Activated effector memory CD4-positive, alpha-beta T cell treated with anti-CD3 and anti-CD28 coated beads, Interleukin-2, amount 50 U/mL, for 16 hours (primary cell): ENCODE measurements around the gene ACSM3.

Experiments used
- DNase-seq: peaks from one replicate; pipeline ENCODE4 v3.0.0-alpha.2; 2020

ACSM3 gene

DNA sequence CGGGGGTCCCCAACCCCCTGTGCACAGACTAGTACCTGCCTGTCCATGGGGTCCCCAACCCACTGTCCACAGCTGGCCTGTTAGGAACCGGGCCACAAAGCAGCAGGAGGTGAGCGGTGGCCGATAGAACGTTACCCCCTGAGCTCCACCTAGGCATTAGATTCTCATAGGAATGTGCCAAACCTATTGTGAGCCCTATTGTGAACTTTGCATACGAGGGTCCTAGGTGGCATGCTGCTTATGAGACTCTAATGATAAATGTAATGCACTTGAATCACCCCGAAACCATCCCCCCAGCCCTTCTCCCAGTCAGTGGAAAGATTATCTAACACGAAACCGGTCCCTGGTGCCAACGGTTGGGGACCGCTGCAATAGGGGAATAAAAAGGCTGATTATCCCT lies 44.0 kb downstream of the ACSM3 start:
- no peak for DNase-seq

DNA sequence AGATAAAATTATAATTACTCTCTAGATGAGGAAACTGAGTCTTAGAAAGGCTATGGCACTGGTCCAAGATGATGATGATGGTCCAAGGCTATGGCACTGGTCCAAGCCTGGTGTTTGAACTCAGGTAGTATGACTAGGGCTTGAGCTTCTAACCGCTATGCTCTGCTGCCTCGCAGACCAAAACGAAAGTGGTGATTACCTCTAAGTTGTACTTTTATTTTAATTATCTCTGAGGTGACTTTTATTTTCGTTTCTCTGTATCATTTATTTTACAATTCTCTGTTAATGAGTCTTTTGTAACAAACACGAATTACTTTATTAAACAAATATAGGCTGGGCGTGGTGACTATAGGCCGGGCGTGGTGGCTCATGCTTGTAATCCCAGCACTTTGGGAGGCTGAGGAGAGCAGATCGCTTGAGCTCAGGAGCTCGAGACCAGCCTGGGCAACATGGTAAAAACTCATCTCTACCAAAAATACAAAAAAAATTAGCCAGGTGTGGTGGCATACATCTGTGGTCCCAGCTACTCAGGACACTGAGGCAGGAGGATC lies 48.1 kb downstream of the ACSM3 start:
- DNase-seq = no peak

DNA sequence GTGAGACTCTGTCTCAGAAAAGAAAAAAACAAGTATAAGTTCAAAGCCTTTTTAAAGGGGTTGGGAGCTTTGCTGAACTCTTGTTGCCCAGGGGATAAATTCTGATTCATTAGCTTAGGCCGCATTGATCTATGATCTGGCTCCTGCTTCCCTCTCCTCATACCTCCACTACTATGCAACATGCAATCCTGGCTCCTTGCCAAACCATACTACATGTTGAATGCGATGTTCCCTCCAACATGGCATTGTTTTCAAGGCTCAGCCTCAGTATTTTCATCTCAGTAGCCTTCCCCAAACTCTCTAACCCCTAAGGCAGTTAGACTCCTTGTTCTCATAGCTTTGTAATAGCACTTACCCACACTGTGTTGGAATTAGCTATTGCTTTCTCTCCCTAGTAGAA lies 48.7 kb downstream of the ACSM3 start:
- DNase-seq = no peak

DNA sequence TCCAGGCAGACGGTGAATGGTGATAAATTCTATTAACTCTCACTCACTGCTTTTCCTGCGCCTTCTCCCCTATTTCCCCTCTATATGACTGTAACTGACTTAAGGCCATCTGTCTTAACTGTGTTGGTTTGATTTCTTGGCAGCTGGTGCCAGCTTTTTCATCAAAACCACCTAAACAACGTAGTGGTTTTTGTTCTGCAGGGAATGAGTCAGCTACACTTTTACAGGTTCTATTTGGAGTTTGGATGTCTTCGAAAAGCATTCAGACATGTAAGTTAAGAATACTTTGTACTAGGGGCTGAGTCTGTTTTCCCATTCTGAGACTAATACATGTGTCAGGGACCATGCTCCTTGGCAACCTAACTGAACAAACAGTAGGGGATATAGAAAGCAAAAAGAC lies 51.0 kb downstream of the ACSM3 start:
- no peak for DNase-seq

DNA sequence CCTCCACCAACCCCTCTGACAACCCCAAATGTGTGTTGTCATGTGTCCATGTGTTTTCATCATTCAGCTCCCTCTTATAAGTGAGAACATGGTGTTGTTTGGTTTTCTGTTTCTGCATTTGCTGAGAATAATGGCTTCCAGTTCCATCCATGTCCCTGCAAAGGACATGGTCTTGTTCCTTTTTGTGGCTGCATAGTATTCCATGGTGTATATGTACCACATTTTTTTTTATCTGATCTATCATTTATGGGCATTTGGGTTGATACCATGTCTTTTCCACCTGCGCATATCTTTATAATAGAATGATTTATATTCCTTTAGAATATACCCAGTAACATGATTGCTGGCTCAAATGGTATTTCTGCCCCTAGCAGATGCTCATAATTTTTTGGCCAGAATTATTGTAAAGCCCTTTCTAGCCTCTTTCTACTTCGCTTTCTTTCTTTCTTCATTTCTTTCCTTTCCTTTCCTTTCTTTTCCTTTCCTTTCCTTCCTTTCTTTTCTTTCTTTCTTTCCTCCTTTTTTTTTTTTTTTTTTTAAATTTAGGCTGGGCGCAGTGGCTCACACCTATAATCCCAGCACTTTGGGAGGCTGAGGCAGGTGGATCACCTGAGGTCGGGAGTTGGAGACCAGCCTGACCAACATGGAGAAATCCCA lies 55.2 kb downstream of the ACSM3 start:
- no peak for DNase-seq

DNA sequence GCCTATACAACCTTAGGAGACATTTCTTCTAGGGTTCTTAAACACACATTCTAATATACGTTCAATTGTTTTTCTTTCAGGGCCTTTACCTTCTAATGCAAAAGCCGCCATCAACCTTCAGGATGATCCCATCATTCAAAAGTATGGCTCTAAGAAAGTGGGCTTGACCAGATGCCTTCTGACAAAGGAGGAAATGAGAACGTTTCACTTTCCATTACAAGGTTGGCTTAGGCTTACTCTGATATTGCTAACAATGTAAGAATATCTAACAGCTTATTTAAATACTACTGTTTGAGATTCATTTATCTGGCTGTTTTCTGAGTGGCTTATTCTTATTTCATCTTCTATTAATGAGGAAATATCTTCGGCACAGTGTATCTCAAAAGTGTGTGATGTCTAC lies 57.9 kb downstream of the ACSM3 start:
- DNase-seq = no peak

DNA sequence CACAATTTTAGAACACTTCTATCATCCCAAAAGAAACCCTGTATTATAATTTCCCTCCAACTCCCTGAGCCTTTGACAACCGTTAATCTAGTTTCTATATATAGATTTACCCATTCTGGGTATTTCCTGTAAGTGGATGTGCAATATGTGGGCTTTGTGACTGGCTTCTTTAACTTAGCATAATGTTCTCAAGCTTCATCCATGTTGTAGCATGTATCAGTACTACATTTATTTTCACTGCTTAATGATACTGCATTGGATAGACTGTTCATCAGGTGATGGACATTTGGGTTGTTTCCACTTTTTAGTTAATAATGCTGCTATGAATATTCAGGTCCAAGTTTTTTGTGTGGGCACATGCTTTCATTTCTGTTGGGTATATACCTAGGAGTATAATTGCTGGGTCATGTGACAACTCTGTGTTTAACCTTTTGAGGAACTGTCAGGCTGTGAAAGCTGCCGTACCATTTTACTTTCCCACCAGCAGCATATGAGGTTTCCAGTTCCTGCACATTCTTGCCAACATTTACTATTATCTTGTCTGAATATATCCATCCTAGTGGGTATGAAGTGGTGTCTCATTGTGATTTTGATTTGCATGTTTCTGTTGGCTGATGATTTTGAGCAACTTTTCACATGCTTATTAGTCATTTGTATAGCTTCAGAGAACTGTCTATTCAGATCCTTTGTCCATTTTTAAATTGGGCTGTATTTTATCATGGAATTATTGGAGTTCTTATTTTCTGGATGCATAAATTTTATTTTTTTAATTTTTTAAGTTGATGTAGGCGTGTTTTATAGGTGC lies 58.9 kb downstream of the ACSM3 start:
- DNase-seq = no peak

DNA sequence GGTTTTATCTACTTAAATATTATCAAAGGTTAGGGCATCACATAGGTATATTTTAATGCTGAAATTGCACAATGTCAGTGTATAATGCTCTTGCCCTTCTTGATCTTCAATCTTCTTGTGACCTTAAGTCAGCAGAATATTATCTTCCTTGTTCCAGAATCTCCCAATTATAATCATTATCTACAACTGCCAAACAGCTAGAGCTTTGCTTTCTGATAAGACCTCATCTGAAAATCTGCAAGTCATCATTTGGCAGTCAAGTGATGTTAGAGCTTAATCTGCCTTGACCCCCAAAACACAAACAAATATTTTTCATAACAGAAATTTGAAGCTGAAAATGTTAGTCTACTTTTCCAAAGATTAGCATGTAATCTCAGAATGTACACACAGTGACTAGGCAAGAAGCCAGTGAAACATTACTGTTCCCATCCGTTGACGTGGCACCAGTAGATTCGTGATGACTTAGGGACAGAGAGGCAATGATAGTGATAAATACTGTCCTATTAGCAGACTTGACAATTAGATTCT lies 62.3 kb downstream of the ACSM3 start:
- no peak for DNase-seq

DNA sequence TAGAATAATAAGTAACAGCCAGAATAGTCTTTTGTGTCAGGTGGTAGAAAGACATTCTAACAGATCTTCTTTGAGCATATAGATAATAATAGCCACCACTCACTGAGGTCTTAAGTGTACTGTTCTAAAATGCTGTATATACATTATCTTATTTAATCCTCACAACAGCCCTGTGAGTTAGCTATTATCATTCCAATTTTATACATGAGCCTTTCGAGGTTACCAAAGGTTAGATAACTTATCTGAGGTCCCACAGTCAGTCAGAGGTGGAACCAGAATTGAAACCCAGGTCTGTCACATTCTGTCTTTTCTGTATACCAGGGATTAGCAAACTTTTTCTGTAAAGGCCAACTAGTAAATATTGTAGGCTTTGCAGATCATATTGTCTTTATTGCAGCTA lies 65.7 kb downstream of the ACSM3 start:
- no peak for DNase-seq

DNA sequence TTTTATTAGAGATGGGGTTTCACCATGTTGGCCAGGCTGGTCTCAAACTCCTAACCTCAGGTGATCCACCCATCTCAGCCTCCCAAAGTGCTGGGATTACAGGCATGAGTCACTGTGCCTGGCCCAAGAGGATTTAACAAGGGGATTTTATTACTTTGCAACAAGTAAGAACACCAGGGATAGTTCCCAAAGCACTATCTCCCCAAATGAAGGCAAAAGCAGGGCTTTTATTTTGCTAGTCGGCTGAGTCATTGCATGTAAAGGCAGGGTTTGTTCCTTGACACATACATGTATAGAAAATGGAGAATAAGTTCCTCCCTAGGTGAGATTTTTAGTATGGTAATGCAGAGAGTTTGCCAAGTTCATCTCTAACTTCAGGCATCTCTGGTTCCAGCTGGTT lies 66.6 kb downstream of the ACSM3 start:
- DNase-seq = no peak

DNA sequence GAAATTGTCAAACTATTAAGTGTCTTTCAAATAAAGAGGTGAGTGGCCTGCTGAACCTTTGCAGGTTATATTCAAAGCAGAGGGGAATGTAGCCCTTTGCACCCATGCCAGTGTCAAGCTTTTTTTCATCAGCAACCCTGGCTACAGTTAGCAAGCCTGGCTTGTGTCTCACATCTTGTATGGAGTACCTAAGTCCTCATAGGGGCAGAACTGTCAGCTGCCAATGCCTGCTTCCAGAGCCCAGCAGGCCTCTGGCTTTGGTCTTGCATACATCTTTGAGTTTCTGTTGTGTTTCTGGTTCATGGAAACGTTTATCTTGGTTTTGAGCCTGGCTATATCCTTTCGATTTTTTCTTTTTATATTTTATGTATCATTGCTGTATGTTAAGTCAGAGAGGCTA lies 69.3 kb downstream of the ACSM3 start:
- DNase-seq = no peak

DNA sequence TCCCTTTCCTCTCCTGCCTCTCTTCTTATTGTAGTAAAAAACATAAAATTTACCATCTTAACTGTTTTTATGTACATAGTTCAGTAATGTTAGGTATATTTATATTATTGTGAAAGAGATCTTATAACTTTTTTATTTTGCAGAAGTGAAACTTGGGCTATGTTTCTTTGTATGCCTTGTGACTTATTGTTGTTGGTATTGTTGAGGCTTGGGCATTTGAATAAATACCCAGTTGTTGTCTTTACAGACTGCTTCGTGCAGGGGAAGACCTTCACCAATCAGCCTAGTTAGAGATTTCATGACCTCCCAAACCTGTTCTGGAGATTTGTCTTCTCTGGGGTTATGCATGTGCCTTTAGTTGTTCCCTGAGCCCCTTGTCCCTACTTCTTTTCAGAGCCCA lies 74.4 kb downstream of the ACSM3 start:
- no peak for DNase-seq

DNA sequence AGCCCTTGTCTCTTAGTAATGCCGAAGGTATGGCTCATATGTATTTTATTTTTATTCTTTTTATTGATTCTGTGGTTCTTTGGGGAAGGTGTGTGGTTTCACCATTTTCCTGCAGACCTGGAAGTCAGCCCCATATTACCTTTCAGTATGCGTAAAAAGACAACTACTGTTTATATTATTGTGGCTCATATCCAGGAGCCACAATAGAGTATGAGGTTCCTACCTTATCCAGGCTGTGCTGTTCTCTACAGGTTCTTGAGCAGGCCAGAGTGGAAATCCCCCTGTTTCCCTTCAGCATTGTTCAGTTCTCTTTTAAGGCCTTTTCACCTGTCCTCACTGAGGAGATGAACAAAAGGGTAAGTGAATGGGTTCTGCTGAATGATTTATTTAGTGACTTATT lies 75.7 kb downstream of the ACSM3 start:
- no peak for DNase-seq

DNA sequence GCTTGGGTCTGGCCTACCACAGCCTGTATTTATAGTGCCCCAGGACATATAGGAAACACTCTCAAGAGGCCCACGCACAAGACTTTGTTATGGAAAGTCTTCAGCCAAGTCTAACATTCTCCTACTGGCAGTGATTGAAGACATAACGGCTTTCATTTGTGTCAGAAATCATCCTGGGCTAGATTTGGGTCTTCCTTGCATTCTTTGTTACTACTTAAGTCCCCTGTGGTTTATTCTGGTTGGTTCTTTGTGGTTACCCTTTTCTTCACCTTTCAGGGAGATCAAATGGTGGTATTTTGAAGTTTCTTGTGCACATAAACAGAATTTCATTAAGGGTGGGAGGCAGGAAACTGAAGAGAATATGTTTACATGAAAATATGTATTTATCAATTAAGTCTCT lies 80.2 kb downstream of the ACSM3 start:
- DNase-seq = no peak

DNA sequence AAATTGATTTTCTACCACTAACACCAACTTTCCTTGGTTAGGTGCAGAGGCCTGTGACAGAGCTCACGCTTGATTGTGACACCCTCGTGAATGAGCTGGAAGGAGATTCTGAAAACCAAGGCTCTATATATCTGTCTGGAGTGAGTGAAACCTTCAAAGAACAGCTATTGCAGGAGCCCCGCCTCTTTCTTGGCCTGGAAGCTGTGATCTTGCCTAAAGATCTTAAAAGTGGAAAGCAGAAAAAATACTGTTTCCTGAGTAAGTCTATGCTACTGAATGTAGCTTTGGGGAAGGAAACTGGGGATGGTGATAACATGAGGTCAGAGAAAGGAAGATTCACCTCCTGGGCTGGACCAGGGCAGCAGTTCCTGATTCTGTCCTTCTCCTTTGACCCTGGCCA lies 80.8 kb downstream of the ACSM3 start:
- no peak for DNase-seq

DNA sequence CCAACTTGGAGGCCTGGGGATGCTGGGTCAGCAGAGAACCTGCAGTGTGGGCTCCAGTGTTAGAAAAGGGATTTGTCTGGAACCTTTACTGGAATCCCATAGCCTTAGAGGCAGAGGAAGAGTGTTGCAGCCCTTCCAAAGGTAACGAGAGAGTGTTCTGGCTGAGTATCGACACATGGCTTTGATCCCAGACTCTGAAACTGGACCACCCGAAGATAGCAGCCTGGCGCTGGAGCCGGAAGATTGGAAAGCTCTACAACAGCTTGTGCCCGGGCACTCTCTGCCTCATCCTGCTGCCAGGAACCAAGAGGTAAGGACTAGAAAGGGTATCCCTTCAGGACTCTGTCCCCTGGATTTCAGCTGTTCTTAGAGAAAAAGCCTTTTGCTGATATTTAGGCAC lies 82.2 kb downstream of the ACSM3 start:
- no peak for DNase-seq

DNA sequence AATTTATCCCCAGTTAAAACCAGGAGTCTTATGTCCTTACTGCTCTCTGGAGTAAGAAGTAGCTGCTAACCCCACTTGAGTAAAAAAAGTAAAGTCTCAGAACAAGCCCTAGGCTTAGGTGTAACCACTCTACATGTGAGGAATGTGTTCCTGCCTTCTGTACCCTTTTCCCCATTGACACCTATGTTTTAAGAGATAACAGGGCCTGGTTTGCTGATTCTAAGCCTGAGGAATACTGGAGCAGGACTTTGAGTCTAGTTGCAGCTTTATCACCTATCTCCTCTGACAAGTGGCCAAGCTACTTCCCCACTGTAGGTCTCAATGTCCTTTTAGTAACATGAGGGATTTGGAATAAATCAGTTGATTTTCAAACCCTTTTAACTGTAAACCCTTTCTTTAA lies 82.7 kb downstream of the ACSM3 start:
- DNase-seq = no peak
